Tibial nerve (tissue), 4 donors: ENCODE measurements around the gene GNAQ. TPM values are rescaled to one million over a fixed set of nuclear protein-coding genes. Genes with fewer than 3 reads are reported as not detected.
"Not testable (repeated sequence)": the region's sequence is repeated elsewhere in the genome, so short reads cannot be mapped to it uniquely, and the experiment has no call there.

Source experiments
- DNase-seq, 2 donors: peaks; one replicate each; pipeline ENCODE4 v3.0.0-alpha.2; 2019; ENCODE audit warnings: low spot score in 2 of 2
- H3K27ac ChIP-seq, 4 donors: fragments of 200-600 bp; sonication (generic) in 3 of 4; one replicate each; pipeline ENCODE4 v1.5.1; 2017 to 2019; ENCODE audit warnings: mild to moderate bottlenecking in 1 of 4
- H3K27me3 ChIP-seq, 2 donors: fragments of 200-600 bp; sonication (generic) in 1 of 2; one replicate each; pipeline versions ENCODE4 v1.5.1 to v1.6.0; 2017 to 2019
- H3K36me3 ChIP-seq, 3 donors: fragments of 200-600 bp; sonication (generic); one replicate each; pipeline ENCODE4 v1.5.1; 2018 to 2019
- H3K4me1 ChIP-seq, 4 donors: fragments of 200-600 bp; sonication (generic) in 3 of 4; one replicate each; pipeline ENCODE4 v1.5.1; 2017 to 2019
- H3K4me3 ChIP-seq, 4 donors: fragments of 200-600 bp; sonication (generic) in 3 of 4; one replicate each; pipeline ENCODE4 v1.5.1; 2017 to 2019; ENCODE audit warnings: mild to moderate bottlenecking in 1 of 4, moderate library complexity in 1 of 4
- H3K9me3 ChIP-seq, 4 donors: fragments of 200-600 bp; sonication (generic) in 3 of 4; one replicate each; pipeline ENCODE4 v1.5.1; 2017 to 2019
- CTCF ChIP-seq, 5 experiments: fragments of 200-600 bp in 3 of 5; fragments of 450-650 bp in 2 of 5; sonication (generic) in 3 of 5; IDR thresholded peaks; one replicate each; pipeline ENCODE4 v1.5.1; 2016 to 2019; ENCODE audit warnings: antibody characterized with exemption in 5 of 5, mild to moderate bottlenecking in 3 of 5, moderate library complexity in 2 of 5
- EP300 ChIP-seq, 2 donors: sonication (generic); formaldehyde crosslinking; IDR thresholded peaks; one replicate each; pipeline ENCODE4 v1.6.1; 2017; ENCODE audit warnings: antibody characterized with exemption in 2 of 2, mild to moderate bottlenecking in 1 of 2
- POLR2A ChIP-seq, 2 donors: fragments of 450-650 bp; IDR thresholded peaks; one replicate each; pipeline ENCODE4 v1.6.1; 2017; ENCODE audit warnings: antibody characterized with exemption in 2 of 2, mild to moderate bottlenecking in 2 of 2, moderate library complexity in 2 of 2
- WGBS, 2 donors: methylation state at CpG; one replicate each; pipeline ENCODE4 v1.1.5; 2018; 5-methylcytosine and 5-hydroxymethylcytosine counted together
- total RNA-seq, 4 donors: library from RNA; depleted of rRNA; stranded (reverse); fragments of >200 nt; gene quantifications; one replicate each; pipeline ENCODE4 v1.1.0, GENCODE V29; 2016

Gene GNAQ
- total RNA-seq, 4 donors from 2014 or later: 38.7 to 50.3 (median 41.6) TPM

GRCh38 chr9:77881111-77881510, 150.5 kb downstream of the GNAQ start:
- no peak for DNase-seq
- Histone ChIP-seq H3K27ac (no peak overlapping the region), H3K4me3 (no peak overlapping the region), H3K4me1 (peaks cover 0 to 61% (median 13%) of the 10 kb centered on the region in 4 donors), H3K36me3 (no peaks in the 10 kb centered on the region), H3K9me3 (no peaks in the 10 kb centered on the region), H3K27me3 (no peaks in the 10 kb centered on the region)
- WGBS, 2 donors: 59 to 69% methylated on average over 8 of the region's 8 CpGs
- TF ChIP-seq EP300 (IDR thresholded peaks at IDR 0.05) (no peak), CTCF (IDR thresholded peaks at IDR 0.05) (no peak), POLR2A (IDR thresholded peaks at IDR 0.05) (no peak)

- H3K36me3 ChIP-seq: no peaks in the 10 kb centered on the region
- H3K4me3 ChIP-seq: no peak overlapping the region
- 59 to 64% methylated on average over 8 of the region's 8 CpGs for WGBS, 2 donors
- peaks cover 0 to 48% (median 6%) of the 10 kb centered on the region in 4 donors for H3K4me1 ChIP-seq
- no peak overlapping the region for H3K27ac ChIP-seq
- no peaks in the 10 kb centered on the region for H3K9me3 ChIP-seq
- TF ChIP-seq EP300 (IDR thresholded peaks at IDR 0.05) (no peak), POLR2A (IDR thresholded peaks at IDR 0.05) (no peak), CTCF (IDR thresholded peaks at IDR 0.05) (no peak)
- H3K27me3 ChIP-seq: no peaks in the 10 kb centered on the region
- DNase-seq: no peak
Observed at GRCh38 chr9:77879437-77879943, 152.1 kb downstream of the GNAQ start.

GRCh38 chr9:77878793-77879192, 152.8 kb downstream of the GNAQ start:
- 81 to 86% methylated on average over 5 of the region's 5 CpGs for WGBS, 2 donors
- H3K9me3 ChIP-seq: not testable (repeated sequence)

GRCh38 chr9:77877976-77878375, 153.6 kb downstream of the GNAQ start:
- Histone ChIP-seq H3K4me1 (peaks cover 0 to 43% (median 3%) of the 10 kb centered on the region in 4 donors), H3K9me3 (no peaks in the 10 kb centered on the region), H3K27me3 (no peaks in the 10 kb centered on the region), H3K4me3 (no peak overlapping the region), H3K36me3 (no peaks in the 10 kb centered on the region), H3K27ac (no peak overlapping the region)
- DNase-seq: no peak
- WGBS, 2 donors: 92 to 93% methylated on average over 1 of the region's 1 CpG
- TF ChIP-seq POLR2A (IDR thresholded peaks at IDR 0.05) (no peak), EP300 (IDR thresholded peaks at IDR 0.05) (no peak), CTCF (IDR thresholded peaks at IDR 0.05) (no peak)

More at GRCh38 chr9:77878793-77879192, 152.8 kb downstream of the GNAQ start:
- H3K4me1 ChIP-seq: peaks cover 0 to 41% (median 3%) of the 10 kb centered on the region in 4 donors
- DNase-seq, H3K36me3 ChIP-seq, H3K27ac ChIP-seq, H3K27me3 ChIP-seq, H3K4me3 ChIP-seq: not testable (repeated sequence)

GRCh38 chr9:77876590-77876989, 155.0 kb downstream of the GNAQ start:
- no peak for DNase-seq
- Histone ChIP-seq H3K4me3 (no peak overlapping the region), H3K36me3 (no peaks in the 10 kb centered on the region), H3K27me3 (no peaks in the 10 kb centered on the region), H3K4me1 (peaks cover 0 to 52% (median 3%) of the 10 kb centered on the region in 4 donors), H3K27ac (no peak overlapping the region), H3K9me3 (no peaks in the 10 kb centered on the region)
- no peak for TF ChIP-seq POLR2A (IDR thresholded peaks at IDR 0.05)
- TF ChIP-seq CTCF (IDR thresholded peaks at IDR 0.05): no peak
- no peak for TF ChIP-seq EP300 (IDR thresholded peaks at IDR 0.05)
- 82 to 90% methylated on average over 3 of the region's 3 CpGs for WGBS, 2 donors

- peaks cover 0 to 49% (median 3%) of the 10 kb centered on the region in 4 donors for H3K4me1 ChIP-seq
- no peak for TF ChIP-seq POLR2A (IDR thresholded peaks at IDR 0.05)
- no peak for TF ChIP-seq EP300 (IDR thresholded peaks at IDR 0.05)
- no peak for TF ChIP-seq CTCF (IDR thresholded peaks at IDR 0.05)
- no peak overlapping the region for H3K27ac ChIP-seq
- WGBS, 2 donors: 14 to 15% methylated on average over 2 of the region's 2 CpGs
- no peak overlapping the region for H3K4me3 ChIP-seq
- no peaks in the 10 kb centered on the region for H3K36me3 ChIP-seq
- no peak for DNase-seq
- H3K9me3 ChIP-seq: no peaks in the 10 kb centered on the region
- no peaks in the 10 kb centered on the region for H3K27me3 ChIP-seq
Observed at GRCh38 chr9:77876091-77876490, 155.5 kb downstream of the GNAQ start.
